ENCODE data around the gene FOXD2. TPM values are rescaled to one million over a fixed set of nuclear protein-coding genes. Genes with fewer than 3 reads are reported as not detected.

FOXD2 gene
- total and polyA plus RNA-seq, 2 donors (not counting 1 experiment from before 2014, with no cell fraction given): 0.24 to 0.37 TPM

DNA sequence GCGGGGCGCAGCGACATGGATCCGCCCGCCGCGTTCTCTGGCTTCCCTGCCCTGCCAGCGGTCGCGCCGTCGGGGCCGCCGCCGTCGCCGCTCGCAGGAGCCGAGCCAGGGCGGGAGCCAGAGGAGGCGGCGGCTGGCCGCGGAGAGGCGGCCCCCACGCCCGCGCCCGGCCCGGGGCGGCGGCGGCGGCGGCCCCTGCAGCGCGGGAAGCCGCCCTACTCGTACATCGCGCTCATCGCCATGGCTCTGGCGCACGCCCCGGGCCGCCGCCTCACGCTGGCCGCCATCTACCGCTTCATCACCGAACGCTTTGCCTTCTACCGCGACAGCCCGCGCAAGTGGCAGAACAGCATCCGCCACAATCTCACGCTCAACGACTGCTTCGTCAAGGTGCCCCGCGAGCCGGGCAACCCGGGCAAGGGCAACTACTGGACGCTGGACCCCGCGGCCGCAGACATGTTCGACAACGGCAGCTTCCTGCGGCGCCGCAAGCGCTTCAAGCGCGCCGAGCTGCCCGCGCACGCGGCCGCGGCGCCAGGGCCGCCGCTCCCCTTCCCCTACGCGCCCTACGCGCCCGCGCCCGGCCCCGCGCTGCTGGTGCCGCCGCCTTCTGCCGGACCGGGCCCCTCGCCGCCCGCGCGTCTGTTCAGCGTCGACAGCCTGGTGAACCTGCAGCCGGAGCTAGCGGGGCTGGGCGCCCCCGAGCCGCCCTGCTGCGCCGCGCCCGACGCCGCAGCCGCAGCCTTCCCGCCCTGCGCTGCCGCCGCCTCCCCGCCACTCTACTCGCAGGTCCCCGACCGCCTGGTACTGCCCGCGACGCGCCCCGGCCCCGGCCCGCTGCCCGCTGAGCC is 21.3 kb upstream of the FOXD2 start:
- H3K4me2 ChIP-seq (replicated peaks; ENCODE audit: low read depth, low read length, poor library complexity, severe bottlenecking): peak overlapping the region; percentile 49
- TF ChIP-seq EZH2 (IDR thresholded peaks at IDR 0.05; ENCODE audit: borderline replicate concordance, insufficient read depth, low read depth, low read length, poor library complexity, severe bottlenecking) (no peak), CTCF (IDR thresholded peaks at IDR 0.05) (no peak)
- H3K9me3 ChIP-seq (ENCODE audit: control extremely low read depth in 1 of 3, control insufficient read depth in 2 of 3, insufficient read depth in 1 of 3, low read length in 2 of 3): no peaks in the 10 kb centered on the region
- H3K4me1 Mint-ChIP-seq: peaks cover 8% of the 10 kb centered on the region
- peaks cover 0 to 50% (median 17%) of the 10 kb centered on the region in 4 experiments for H3K27me3 ChIP-seq (replicated peaks in 1 of 4; ENCODE audit: control extremely low read depth in 1 of 4, control insufficient read depth in 3 of 4, insufficient read depth in 4 of 4, low read length in 3 of 4)
- H3K27me3 Mint-ChIP-seq: peaks cover 65% of the 10 kb centered on the region
- H4K20me1 ChIP-seq (ENCODE audit: control insufficient read depth, insufficient read depth, low read length, poor library complexity, severe bottlenecking): no peaks in the 10 kb centered on the region
- intact Hi-C loops (cut with micrococcal nuclease): no loop called here
- peak overlapping the region; percentile 26 for H3K4me3 Mint-ChIP-seq
- DNase-seq: peak; percentile 39
- no peak overlapping the region for H3K4me3 ChIP-seq (ENCODE audit: control extremely low read depth in 1 of 5, extremely low read depth in 1 of 5, insufficient read depth in 1 of 5, low read depth in 2 of 5, low read length in 4 of 5)
- H3K9me3 Mint-ChIP-seq (ENCODE audit: insufficient read depth): no peaks in the 10 kb centered on the region
- no peak overlapping the region for H3K27ac Mint-ChIP-seq
- no peaks in the 10 kb centered on the region for H3K36me3 ChIP-seq (replicated peaks in 1 of 2; ENCODE audit: control extremely low read depth in 1 of 2, control insufficient read depth in 1 of 2, extremely low read depth in 1 of 2, insufficient read depth in 2 of 2, low read length in 1 of 2)
- CTCF ChIA-PET: no interaction called here
- no peak for ATAC-seq (ENCODE audit: low read depth)
- H3K79me2 ChIP-seq (ENCODE audit: control insufficient read depth, insufficient read depth, low read length): no peaks in the 10 kb centered on the region
- 6% methylated on average over 134 of the region's 134 CpGs for WGBS (ENCODE audit: insufficient coverage)
- no peaks in the 10 kb centered on the region for H3K4me1 ChIP-seq (ENCODE audit: control insufficient read depth in 2 of 2, insufficient read depth in 2 of 2, low read length in 2 of 2)
- POLR2A ChIA-PET: no interaction called here
- H2AFZ ChIP-seq (ENCODE audit: insufficient read depth, low read depth, low read length, poor library complexity, severe bottlenecking): peak overlapping the region; percentile 33
- no peak overlapping the region for H3K27ac ChIP-seq (ENCODE audit: low read length in 2 of 2)
- no peak overlapping the region for H3K9ac ChIP-seq (ENCODE audit: low read length)
